ENCODE measurements around the gene UNC5B. TPM values are rescaled to one million over a fixed set of nuclear protein-coding genes. Genes with fewer than 3 reads are reported as not detected.

UNC5B gene
- total RNA-seq, 4 donors from 2014 or later: 3.9 to 7.1 (median 5.7) TPM

DNA sequence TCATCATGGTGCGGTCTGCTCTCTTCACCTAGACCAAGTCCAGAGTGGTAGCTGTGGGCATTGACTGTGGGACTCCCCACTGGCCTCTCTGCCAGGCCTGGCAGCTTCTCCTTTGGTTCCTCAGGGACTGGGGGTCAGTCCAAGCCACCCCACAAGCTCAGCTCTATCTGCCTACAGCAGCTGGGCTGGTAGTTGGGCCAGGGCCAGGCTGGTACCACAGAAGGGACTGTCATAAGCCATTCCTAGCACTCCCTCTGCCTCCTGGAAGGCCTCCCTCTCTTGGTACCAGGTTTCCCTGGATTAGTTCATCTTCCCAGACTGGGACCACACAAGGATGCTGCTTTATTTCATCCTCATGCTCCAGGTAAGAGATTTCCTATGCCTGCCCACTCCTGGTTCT, 24.2 kb upstream of the UNC5B start:
- intact Hi-C loops (cut with DNase I): no loop called here
- no peak overlapping the region for H3K4me3 ChIP-seq (replicated peaks in 1 of 3)
- H3K27me3 ChIP-seq: no peaks in the 10 kb centered on the region
- H3K4me1 ChIP-seq: no peaks in the 10 kb centered on the region
- H3K27ac ChIP-seq: no peak overlapping the region
- no peak for DNase-seq
- no peaks in the 10 kb centered on the region for H3K36me3 ChIP-seq
- no peaks in the 10 kb centered on the region for H3K9me3 ChIP-seq
- no peak for TF ChIP-seq CTCF (IDR thresholded peaks at IDR 0.05)
- TF ChIP-seq POLR2A (IDR thresholded peaks at IDR 0.05): no peak
- WGBS, 2 donors: 91 to 100% methylated on average over 1 of the region's 1 CpG

- H3K27ac ChIP-seq: no peak overlapping the region
- WGBS, 2 donors: 52 to 61% methylated on average over 4 of the region's 4 CpGs
- intact Hi-C loops (cut with DNase I): no loop called here
- H3K36me3 ChIP-seq: no peaks in the 10 kb centered on the region
- no peak for TF ChIP-seq CTCF (IDR thresholded peaks at IDR 0.05)
- TF ChIP-seq POLR2A (IDR thresholded peaks at IDR 0.05): no peak
- H3K27me3 ChIP-seq: no peaks in the 10 kb centered on the region
- H3K4me1 ChIP-seq: no peaks in the 10 kb centered on the region
- H3K9me3 ChIP-seq: no peaks in the 10 kb centered on the region
- no peak overlapping the region for H3K4me3 ChIP-seq (replicated peaks in 1 of 3)
- no peak for DNase-seq
Measured at GRCh38 chr10:71191019-71191418, 21.4 kb upstream of the UNC5B start.

GRCh38 chr10:71191551-71192076, 20.8 kb upstream of the UNC5B start:
- intact Hi-C loops (cut with DNase I): no loop called here
- Histone ChIP-seq H3K4me1 (no peaks in the 10 kb centered on the region), H3K27me3 (no peaks in the 10 kb centered on the region), H3K36me3 (no peaks in the 10 kb centered on the region), H3K9me3 (no peaks in the 10 kb centered on the region), H3K4me3 (replicated peaks in 1 of 3) (no peak overlapping the region), H3K27ac (no peak overlapping the region)
- WGBS, 2 donors: 33 to 39% methylated on average over 11 to 13 of the region's 13 CpGs
- TF ChIP-seq CTCF (IDR thresholded peaks at IDR 0.05): no peak
- TF ChIP-seq POLR2A (IDR thresholded peaks at IDR 0.05): no peak
- no peak for DNase-seq

DNA sequence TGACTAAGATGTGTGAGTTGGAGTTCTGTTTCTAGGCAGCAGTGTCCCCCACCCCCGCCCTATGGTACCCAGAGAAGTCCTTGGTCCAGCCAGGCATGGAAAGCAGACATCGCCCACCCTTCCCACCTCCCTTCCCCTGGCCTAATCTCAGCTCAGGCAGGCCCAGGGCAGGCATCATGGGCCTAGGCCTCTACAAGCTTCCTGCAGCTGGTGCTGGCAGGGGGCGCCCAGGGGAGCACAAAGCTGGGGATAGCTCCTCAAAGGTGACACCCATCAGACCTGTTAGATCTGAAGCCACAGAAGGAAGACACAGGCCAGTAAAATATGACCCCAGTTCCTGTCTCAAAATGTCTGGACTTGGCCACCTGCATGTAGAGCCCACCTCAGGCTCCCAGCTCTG, 18.9 kb upstream of the UNC5B start:
- no peaks in the 10 kb centered on the region for H3K36me3 ChIP-seq
- no peaks in the 10 kb centered on the region for H3K9me3 ChIP-seq
- intact Hi-C loops (cut with DNase I): no loop called here
- no peaks in the 10 kb centered on the region for H3K4me1 ChIP-seq
- DNase-seq: no peak
- WGBS, 2 donors: 94 to 96% methylated on average over 2 to 3 of the region's 3 CpGs
- TF ChIP-seq POLR2A (IDR thresholded peaks at IDR 0.05) (no peak), CTCF (IDR thresholded peaks at IDR 0.05) (no peak)
- H3K27me3 ChIP-seq: no peaks in the 10 kb centered on the region
- H3K27ac ChIP-seq: no peak overlapping the region
- no peak overlapping the region for H3K4me3 ChIP-seq (replicated peaks in 1 of 3)

DNA sequence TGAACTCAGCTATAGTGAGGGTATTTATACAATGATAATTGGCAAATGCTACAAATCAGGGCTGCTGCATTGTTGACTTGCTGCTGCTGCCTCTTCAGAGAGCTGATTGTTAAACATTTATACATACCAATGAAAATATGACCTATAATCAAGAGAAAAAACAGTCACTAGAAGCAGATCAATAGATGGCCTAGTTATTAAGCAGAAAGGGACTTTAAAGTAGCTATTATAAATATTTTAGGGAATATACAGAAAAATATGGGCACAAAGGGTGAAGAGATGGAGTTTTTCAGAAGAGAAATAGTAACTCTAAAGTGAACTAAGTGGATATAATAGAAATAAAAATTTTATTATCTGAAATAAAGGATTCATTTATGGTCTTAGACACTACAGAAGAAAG, 14.4 kb upstream of the UNC5B start:
- H3K27ac ChIP-seq: no peak overlapping the region
- no peak for DNase-seq
- intact Hi-C loops (cut with DNase I): no loop called here
- H3K4me1 ChIP-seq: no peaks in the 10 kb centered on the region
- TF ChIP-seq POLR2A (IDR thresholded peaks at IDR 0.05): no peak
- no peaks in the 10 kb centered on the region for H3K36me3 ChIP-seq
- no peaks in the 10 kb centered on the region for H3K27me3 ChIP-seq
- no peak overlapping the region for H3K4me3 ChIP-seq (replicated peaks in 1 of 3)
- no peaks in the 10 kb centered on the region for H3K9me3 ChIP-seq

DNA sequence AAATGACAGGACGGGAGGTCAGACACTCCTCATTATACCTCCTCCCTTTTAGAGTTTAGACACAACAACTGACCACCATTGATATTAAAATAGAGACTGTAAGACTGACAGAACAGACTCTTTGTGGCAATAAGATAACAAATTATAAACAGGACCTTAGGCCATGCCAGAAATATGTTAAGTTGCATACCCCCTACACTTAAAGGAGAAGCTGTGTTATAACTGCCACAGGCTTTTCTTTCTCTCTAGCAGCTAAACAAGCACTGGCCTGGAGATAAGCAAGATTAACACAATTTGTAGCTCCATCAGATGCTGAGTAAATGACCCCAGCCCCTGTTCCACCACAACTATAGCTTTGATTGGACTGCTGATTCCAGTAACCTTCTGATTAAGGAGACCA, 10.5 kb upstream of the UNC5B start:
- no peak overlapping the region for H3K4me3 ChIP-seq (replicated peaks in 1 of 3)
- no peaks in the 10 kb centered on the region for H3K4me1 ChIP-seq
- no peaks in the 10 kb centered on the region for H3K36me3 ChIP-seq
- no peaks in the 10 kb centered on the region for H3K27me3 ChIP-seq
- no peak for DNase-seq
- WGBS, 2 donors: 90 to 100% methylated on average over 1 of the region's 1 CpG
- intact Hi-C loops (cut with DNase I): no loop called here
- H3K9me3 ChIP-seq: no peaks in the 10 kb centered on the region
- TF ChIP-seq POLR2A (IDR thresholded peaks at IDR 0.05) (no peak), CTCF (IDR thresholded peaks at IDR 0.05) (no peak)
- no peak overlapping the region for H3K27ac ChIP-seq

Data from thyroid gland (tissue), 4 donors.